GM23338 (cell line): ENCODE results near the gene ROBO1. TPM values are rescaled to one million over a fixed set of nuclear protein-coding genes. Genes with fewer than 3 reads are reported as not detected.

Source experiments
- ATAC-seq: fragments of 200-7000 bp; cut with Tn5 transposase; 3 replicates; pipeline ENCODE4 v1.9.1; 2020
- DNase-seq: peaks from one replicate; pipeline ENCODE4 v3.0.0-alpha.2; 2015; ENCODE audit warnings: low spot score
- H2AFZ ChIP-seq: fragments of 200-600 bp; sonication (generic); 2 replicates; pipeline ENCODE4 v1.8.0; 2016; ENCODE audit warnings: antibody characterized with exemption, mild to moderate bottlenecking, moderate library complexity
- H3F3A ChIP-seq: fragments of 200-600 bp; sonication (generic); replicated peaks from 2 replicates; pipeline ENCODE4 v1.8.0; 2017; ENCODE audit warnings: antibody characterized with exemption, mixed run types, low read depth
- H3K27ac ChIP-seq: fragments of 200-600 bp; sonication (generic); 2 replicates; pipeline ENCODE4 v1.6.1; 2016; ENCODE audit warnings: low read depth
- H3K27me3 ChIP-seq: fragments of 200-600 bp; sonication (generic); 2 replicates; pipeline ENCODE4 v1.8.0; 2016; ENCODE audit warnings: mild to moderate bottlenecking, mixed run types, moderate library complexity; ENCODE audit not compliant: insufficient read depth
- H3K36me3 ChIP-seq: fragments of 200-600 bp; sonication (generic); 2 replicates; pipeline ENCODE4 v1.8.0; 2016; ENCODE audit warnings: mild to moderate bottlenecking; ENCODE audit not compliant: insufficient read depth
- H3K4me1 ChIP-seq: fragments of 200-600 bp; sonication (generic); 2 replicates; pipeline ENCODE4 v1.8.0; 2016; ENCODE audit warnings: mild to moderate bottlenecking, moderate library complexity; ENCODE audit not compliant: insufficient read depth
- H3K4me2 ChIP-seq: fragments of 200-600 bp; sonication (generic); 2 replicates; pipeline ENCODE4 v1.7.1; 2017; ENCODE audit warnings: mixed run types
- H3K4me3 ChIP-seq: fragments of 200-600 bp; sonication (generic); 2 replicates; pipeline ENCODE4 v1.6.1; 2016; ENCODE audit warnings: mixed run types
- H3K79me2 ChIP-seq: fragments of 200-600 bp; sonication (generic); replicated peaks from 2 replicates; pipeline ENCODE4 v1.8.0; 2017; ENCODE audit warnings: mild to moderate bottlenecking; ENCODE audit not compliant: insufficient read depth
- H3K9me2 ChIP-seq: fragments of 200-600 bp; sonication (generic); 2 replicates; pipeline ENCODE4 v1.8.0; 2017; ENCODE audit not compliant: insufficient read depth
- H4K20me1 ChIP-seq: fragments of 200-600 bp; sonication (generic); replicated peaks from 2 replicates; pipeline ENCODE4 v1.8.0; 2017; ENCODE audit warnings: mild to moderate bottlenecking; ENCODE audit not compliant: insufficient read depth
- H3K27ac Mint-ChIP-seq: 2 replicates; pipeline ENCODE4 v1.8.0; 2020; ENCODE audit warnings: inconsistent platforms, mild to moderate bottlenecking, moderate library complexity, mixed read lengths
- H3K27me3 Mint-ChIP-seq: 3 replicates; pipeline ENCODE4 v1.8.0; 2022; ENCODE audit warnings: low read depth, mild to moderate bottlenecking, moderate library complexity, mixed read lengths, inconsistent platforms; ENCODE audit not compliant: insufficient read depth, poor library complexity
- H3K36me3 Mint-ChIP-seq: 3 replicates; pipeline ENCODE4 v1.8.0; 2021; ENCODE audit warnings: low read depth, mild to moderate bottlenecking, inconsistent platforms, moderate library complexity, mixed read lengths
- H3K4me1 Mint-ChIP-seq: 3 replicates; pipeline ENCODE4 v1.8.0; 2020; ENCODE audit warnings: mild to moderate bottlenecking, inconsistent platforms, mixed read lengths
- H3K4me3 Mint-ChIP-seq: 3 replicates; pipeline ENCODE4 v1.8.0; 2021; ENCODE audit warnings: moderate library complexity, mild to moderate bottlenecking, inconsistent platforms, mixed read lengths
- H3K9me3 Mint-ChIP-seq: 3 replicates; pipeline ENCODE4 v1.8.0; 2020; ENCODE audit warnings: moderate library complexity, mild to moderate bottlenecking, inconsistent platforms, mixed read lengths
- CREB1 ChIP-seq: fragments of 250-450 bp; sonication (Bioruptor Pico); IDR thresholded peaks from 2 replicates; pipeline ENCODE4 v1.5.0; 2020; ENCODE audit warnings: low read depth, mild to moderate bottlenecking, moderate library complexity
- ETS1 ChIP-seq: IDR thresholded peaks from 2 replicates; pipeline ENCODE4 v1.6.1; 2016; ENCODE audit warnings: antibody characterized with exemption
- EZH2 ChIP-seq: fragments of 200-600 bp; sonication (generic); IDR thresholded peaks from one replicate; pipeline ENCODE4 v1.8.0; 2017; ENCODE audit warnings: antibody characterized with exemption, mild to moderate bottlenecking, low read depth; ENCODE audit not compliant: unreplicated experiment
- EZH2phosphoT487 ChIP-seq: fragments of 200-600 bp; sonication (generic); IDR thresholded peaks from one replicate; pipeline ENCODE4 v1.8.1; 2018; ENCODE audit warnings: antibody characterized with exemption; ENCODE audit not compliant: unreplicated experiment
- JUNB ChIP-seq: IDR thresholded peaks from one replicate; pipeline ENCODE4 v1.6.1; 2016; ENCODE audit warnings: antibody characterized with exemption; ENCODE audit not compliant: unreplicated experiment
- NANOG ChIP-seq: IDR thresholded peaks from 2 replicates; pipeline ENCODE4 v1.6.1; 2016; ENCODE audit warnings: antibody characterized with exemption, borderline replicate concordance
- POLR2AphosphoS5 ChIP-seq: IDR thresholded peaks from 2 replicates; pipeline ENCODE4 v1.6.1; 2016; ENCODE audit warnings: antibody characterized with exemption, low read depth
- STAT1 ChIP-seq: IDR thresholded peaks from one replicate; pipeline ENCODE4 v1.6.1; 2016; ENCODE audit warnings: antibody characterized with exemption; ENCODE audit not compliant: unreplicated experiment
- ZNF114 ChIP-seq: fragments of 250-450 bp; sonication (Bioruptor Pico); IDR thresholded peaks from 2 replicates; pipeline ENCODE4 v1.5.0; 2020; ENCODE audit warnings: mild to moderate bottlenecking, moderate library complexity
- ZNF331 ChIP-seq: fragments of 250-450 bp; sonication (Bioruptor Pico); IDR thresholded peaks from 2 replicates; pipeline ENCODE4 v1.5.0; 2020; ENCODE audit warnings: low read depth, mild to moderate bottlenecking, moderate library complexity
- ZNF462 ChIP-seq: fragments of 250-450 bp; sonication (Bioruptor Pico); IDR thresholded peaks from 2 replicates; pipeline ENCODE4 v1.5.0; 2020; ENCODE audit warnings: mild to moderate bottlenecking, moderate library complexity
- polyA plus RNA-seq: library from polyadenylated mRNA; unstranded; fragments of >200 nt; fragmentation: Nextera tagmentation; extraction: Ambion mirVana; gene quantifications from 2 replicates; pipeline ENCODE4 v1.2.1, GENCODE V29; 2016
- total RNA-seq: library from RNA; depleted of rRNA; stranded (reverse); fragments of >200 nt; shearing (Covaris generic); gene quantifications from 2 replicates; pipeline ENCODE4 v1.2.3, GENCODE V29; 2014
- TF ChIP-seq, protein P1 (sequence below), 2 experiments: fragments of 200-600 bp in 1 of 2; sonication (generic) in 1 of 2; conservative IDR thresholded peaks; 2 replicates each; pipeline versions ENCODE4 v1.5.1 to v1.6.1; 2016 to 2017; ENCODE audit warnings: antibody characterized with exemption in 2 of 2, low read depth in 2 of 2, mild to moderate bottlenecking in 2 of 2, moderate library complexity in 1 of 2
- TF ChIP-seq, protein P2 (sequence below): IDR thresholded peaks from one replicate; pipeline ENCODE4 v1.6.1; 2018; ENCODE audit warnings: antibody characterized with exemption; ENCODE audit not compliant: unreplicated experiment

Gene ROBO1
- total and polyA plus RNA-seq, 2 experiments from 2014 or later, result 19.2 to 78.3 TPM

GRCh38 chr3:78629544-78629943, 1138.3 kb downstream of the ROBO1 start:
- H3K4me3 Mint-ChIP-seq, result no peak overlapping the region
- no peaks in the 10 kb centered on the region for H3K9me3 Mint-ChIP-seq
- no peak overlapping the region for H3K4me2 ChIP-seq
- H3K4me1 Mint-ChIP-seq, result no peaks in the 10 kb centered on the region
- H3F3A ChIP-seq, result no peaks in the 10 kb centered on the region
- no peaks in the 10 kb centered on the region for H3K9me2 ChIP-seq
- no peaks in the 10 kb centered on the region for H3K27me3 ChIP-seq
- no peaks in the 10 kb centered on the region for H3K27me3 Mint-ChIP-seq
- TF ChIP-seq EZH2 (no peak), POLR2AphosphoS5 (no peak), ZNF462 (CRISPR knock-in tag) (no peak), CREB1 (CRISPR knock-in tag) (no peak), NANOG (no peak), ETS1 (no peak), JUNB (no peak), ZNF114 (no peak), EZH2phosphoT487 (no peak), STAT1 (no peak), ZNF331 (no peak)
- TF ChIP-seq, protein P1, sequence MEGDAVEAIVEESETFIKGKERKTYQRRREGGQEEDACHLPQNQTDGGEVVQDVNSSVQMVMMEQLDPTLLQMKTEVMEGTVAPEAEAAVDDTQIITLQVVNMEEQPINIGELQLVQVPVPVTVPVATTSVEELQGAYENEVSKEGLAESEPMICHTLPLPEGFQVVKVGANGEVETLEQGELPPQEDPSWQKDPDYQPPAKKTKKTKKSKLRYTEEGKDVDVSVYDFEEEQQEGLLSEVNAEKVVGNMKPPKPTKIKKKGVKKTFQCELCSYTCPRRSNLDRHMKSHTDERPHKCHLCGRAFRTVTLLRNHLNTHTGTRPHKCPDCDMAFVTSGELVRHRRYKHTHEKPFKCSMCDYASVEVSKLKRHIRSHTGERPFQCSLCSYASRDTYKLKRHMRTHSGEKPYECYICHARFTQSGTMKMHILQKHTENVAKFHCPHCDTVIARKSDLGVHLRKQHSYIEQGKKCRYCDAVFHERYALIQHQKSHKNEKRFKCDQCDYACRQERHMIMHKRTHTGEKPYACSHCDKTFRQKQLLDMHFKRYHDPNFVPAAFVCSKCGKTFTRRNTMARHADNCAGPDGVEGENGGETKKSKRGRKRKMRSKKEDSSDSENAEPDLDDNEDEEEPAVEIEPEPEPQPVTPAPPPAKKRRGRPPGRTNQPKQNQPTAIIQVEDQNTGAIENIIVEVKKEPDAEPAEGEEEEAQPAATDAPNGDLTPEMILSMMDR (conservative IDR thresholded peaks at IDR 0.05; ENCODE audit: low read depth in 2 of 2), result no peak
- TF ChIP-seq, protein P2, sequence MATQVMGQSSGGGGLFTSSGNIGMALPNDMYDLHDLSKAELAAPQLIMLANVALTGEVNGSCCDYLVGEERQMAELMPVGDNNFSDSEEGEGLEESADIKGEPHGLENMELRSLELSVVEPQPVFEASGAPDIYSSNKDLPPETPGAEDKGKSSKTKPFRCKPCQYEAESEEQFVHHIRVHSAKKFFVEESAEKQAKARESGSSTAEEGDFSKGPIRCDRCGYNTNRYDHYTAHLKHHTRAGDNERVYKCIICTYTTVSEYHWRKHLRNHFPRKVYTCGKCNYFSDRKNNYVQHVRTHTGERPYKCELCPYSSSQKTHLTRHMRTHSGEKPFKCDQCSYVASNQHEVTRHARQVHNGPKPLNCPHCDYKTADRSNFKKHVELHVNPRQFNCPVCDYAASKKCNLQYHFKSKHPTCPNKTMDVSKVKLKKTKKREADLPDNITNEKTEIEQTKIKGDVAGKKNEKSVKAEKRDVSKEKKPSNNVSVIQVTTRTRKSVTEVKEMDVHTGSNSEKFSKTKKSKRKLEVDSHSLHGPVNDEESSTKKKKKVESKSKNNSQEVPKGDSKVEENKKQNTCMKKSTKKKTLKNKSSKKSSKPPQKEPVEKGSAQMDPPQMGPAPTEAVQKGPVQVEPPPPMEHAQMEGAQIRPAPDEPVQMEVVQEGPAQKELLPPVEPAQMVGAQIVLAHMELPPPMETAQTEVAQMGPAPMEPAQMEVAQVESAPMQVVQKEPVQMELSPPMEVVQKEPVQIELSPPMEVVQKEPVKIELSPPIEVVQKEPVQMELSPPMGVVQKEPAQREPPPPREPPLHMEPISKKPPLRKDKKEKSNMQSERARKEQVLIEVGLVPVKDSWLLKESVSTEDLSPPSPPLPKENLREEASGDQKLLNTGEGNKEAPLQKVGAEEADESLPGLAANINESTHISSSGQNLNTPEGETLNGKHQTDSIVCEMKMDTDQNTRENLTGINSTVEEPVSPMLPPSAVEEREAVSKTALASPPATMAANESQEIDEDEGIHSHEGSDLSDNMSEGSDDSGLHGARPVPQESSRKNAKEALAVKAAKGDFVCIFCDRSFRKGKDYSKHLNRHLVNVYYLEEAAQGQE, result no peak
- no peaks in the 10 kb centered on the region for H3K4me1 ChIP-seq
- no peak for ATAC-seq
- no peaks in the 10 kb centered on the region for H4K20me1 ChIP-seq
- H3K36me3 Mint-ChIP-seq, result peaks cover 25% of the 10 kb centered on the region
- no peak overlapping the region for H2AFZ ChIP-seq
- no peaks in the 10 kb centered on the region for H3K79me2 ChIP-seq
- no peak for DNase-seq
- peaks cover 21% of the 10 kb centered on the region; the same call in 1 of the 2 replicates for H3K36me3 ChIP-seq
- H3K4me3 ChIP-seq, result no peak overlapping the region
- H3K27ac ChIP-seq, result no peak overlapping the region
- H3K27ac Mint-ChIP-seq, result no peak overlapping the region
